HepG2 (cell line): Measurements from ENCODE around the gene GNL2. TPM values are rescaled to one million over a fixed set of nuclear protein-coding genes. Genes with fewer than 3 reads are reported as not detected.
A peak's percentile ranks its signal among the peaks of the same experiment; 100 is the strongest.

Experiments used
- GABPB1 ChIP-seq: IDR thresholded peaks from 2 replicates; pipeline ENCODE4 v1.6.1; 2016; ENCODE audit warnings: mild to moderate bottlenecking, missing genetic modification reagents, moderate library complexity, missing compliant biosample characterization
- GATAD2A ChIP-seq: IDR thresholded peaks from 2 replicates; pipeline ENCODE4 v1.6.1; 2016
- GLI4 ChIP-seq: sonication (generic); formaldehyde crosslinking; IDR thresholded peaks from 2 replicates; pipeline ENCODE4 v1.5.1; 2020; ENCODE audit warnings: missing genetic modification reagents, mild to moderate bottlenecking, moderate library complexity, borderline replicate concordance
- HOXA3 ChIP-seq: sonication (generic); formaldehyde crosslinking; IDR thresholded peaks from 2 replicates; pipeline ENCODE4 v1.5.0; 2020; ENCODE audit warnings: missing genetic modification reagents
- HOXA5 ChIP-seq: sonication (generic); formaldehyde crosslinking; IDR thresholded peaks from 2 replicates; pipeline ENCODE4 v1.4.0; 2020; ENCODE audit warnings: missing genetic modification reagents
- MIER3 ChIP-seq: IDR thresholded peaks from 2 replicates; pipeline ENCODE4 v1.6.1; 2016; ENCODE audit warnings: missing compliant biosample characterization, borderline replicate concordance
- NR2F6 ChIP-seq, 2 experiments: IDR thresholded peaks; 2 replicates each; pipeline ENCODE4 v1.6.1; 2016; ENCODE audit warnings: antibody characterized with exemption in 1 of 2, mild to moderate bottlenecking in 1 of 2
- PHF21A ChIP-seq: sonication (generic); formaldehyde crosslinking; IDR thresholded peaks from 2 replicates; pipeline ENCODE4 v1.5.0; 2020; ENCODE audit warnings: mild to moderate bottlenecking, missing genetic modification reagents
- SALL1 ChIP-seq: sonication (generic); formaldehyde crosslinking; IDR thresholded peaks from 2 replicates; pipeline ENCODE4 v1.8.0; 2022; ENCODE audit warnings: mild to moderate bottlenecking, missing genetic modification reagents
- SIX1 ChIP-seq: sonication (generic); formaldehyde crosslinking; IDR thresholded peaks from 2 replicates; pipeline ENCODE4 v1.4.0; 2020; ENCODE audit warnings: missing genetic modification reagents, borderline replicate concordance
- SIX4 ChIP-seq: sonication (generic); formaldehyde crosslinking; IDR thresholded peaks from 2 replicates; pipeline ENCODE4 v1.4.0; 2020; ENCODE audit warnings: missing genetic modification reagents
- SP2 ChIP-seq: sonication (generic); formaldehyde crosslinking; IDR thresholded peaks from 2 replicates; pipeline ENCODE4 v1.5.1; 2020; ENCODE audit warnings: mild to moderate bottlenecking, missing genetic modification reagents
- YY1 ChIP-seq: IDR thresholded peaks from 2 replicates; pipeline ENCODE4 v1.6.1; 2011; ENCODE audit warnings: low read length, low read depth, moderate library complexity, mild to moderate bottlenecking; ENCODE audit not compliant: insufficient read depth, insufficient replicate concordance
- ZBTB20 ChIP-seq: sonication (generic); formaldehyde crosslinking; IDR thresholded peaks from 2 replicates; pipeline ENCODE4 v1.8.1; 2023; ENCODE audit warnings: missing genetic modification reagents, low read depth, mild to moderate bottlenecking, borderline replicate concordance
- ZBTB8A ChIP-seq: sonication (generic); formaldehyde crosslinking; IDR thresholded peaks from 2 replicates; pipeline ENCODE4 v1.4.0; 2020; ENCODE audit warnings: mild to moderate bottlenecking, low read depth, missing genetic modification reagents, borderline replicate concordance
- ZNF205 ChIP-seq: IDR thresholded peaks from 2 replicates; pipeline ENCODE4 v1.6.1; 2018; ENCODE audit warnings: missing biosample characterization, missing genetic modification reagents
- ZNF430 ChIP-seq: sonication (generic); formaldehyde crosslinking; IDR thresholded peaks from 2 replicates; pipeline ENCODE4 v1.9.0; 2021; ENCODE audit warnings: mild to moderate bottlenecking, missing genetic modification reagents
- ZNF546 ChIP-seq: sonication (generic); formaldehyde crosslinking; conservative IDR thresholded peaks from 2 replicates; pipeline ENCODE4 v1.8.1; 2023; ENCODE audit warnings: mild to moderate bottlenecking, missing genetic modification reagents
- ZNF746 ChIP-seq: sonication (generic); formaldehyde crosslinking; IDR thresholded peaks from 2 replicates; pipeline ENCODE4 v1.8.0; 2022; ENCODE audit warnings: mild to moderate bottlenecking, missing genetic modification reagents
- ZNF776 ChIP-seq: sonication (generic); formaldehyde crosslinking; IDR thresholded peaks from 2 replicates; pipeline ENCODE4 v1.4.0; 2020; ENCODE audit warnings: mild to moderate bottlenecking, missing genetic modification reagents
- ZSCAN21 ChIP-seq: sonication (generic); formaldehyde crosslinking; IDR thresholded peaks from 2 replicates; pipeline ENCODE4 v1.8.0; 2022; ENCODE audit warnings: mild to moderate bottlenecking, missing genetic modification reagents, moderate library complexity, borderline replicate concordance
- ZSCAN29 ChIP-seq: sonication (generic); formaldehyde crosslinking; conservative IDR thresholded peaks from 2 replicates; pipeline ENCODE4 v1.4.0; 2020; ENCODE audit warnings: mild to moderate bottlenecking, missing genetic modification reagents
- polyA plus RNA-seq, 8 experiments: library from polyadenylated mRNA; depleted of rRNA in 3 of 8; stranded (reverse) in 7 of 8; unstranded in 1 of 8; fragments of >200 nt; fragmentation: Illumina TruSeq in 4 of 8; extraction: Trizol in 4 of 8; gene quantifications; 2 replicates each; pipeline versions ENCODE4 v1.2.1 to v1.2.3, GENCODE V29; 2011 to 2016; ENCODE audit warnings: low read depth in 4 of 8, missing spikeins in 1 of 8, mixed read lengths in 1 of 8; ENCODE audit not compliant: insufficient read depth in 1 of 8
- total RNA-seq, 5 experiments: library from RNA; depleted of rRNA; stranded (reverse); fragments of >200 nt; fragmentation: Illumina TruSeq; extraction: Trizol; gene quantifications; 2 replicates each; pipeline ENCODE4 v1.2.3, GENCODE V29; 2016; ENCODE audit warnings: low read depth in 1 of 5
- TF ChIP-seq, protein P1 (sequence below): sonication (generic); formaldehyde crosslinking; IDR thresholded peaks from 2 replicates; pipeline ENCODE4 v1.5.0; 2020; ENCODE audit warnings: missing genetic modification reagents
- TF ChIP-seq, protein P2 (sequence below): IDR thresholded peaks from 2 replicates; pipeline ENCODE4 v1.6.1; 2018; ENCODE audit warnings: missing genetic modification reagents, mild to moderate bottlenecking, missing compliant biosample characterization
- TF ChIP-seq, protein P3 (sequence below): sonication (generic); formaldehyde crosslinking; IDR thresholded peaks from 2 replicates; pipeline ENCODE4 v1.8.0; 2022; ENCODE audit warnings: missing genetic modification reagents, mild to moderate bottlenecking, inconsistent platforms, borderline replicate concordance
- TF ChIP-seq, protein P4 (sequence below): sonication (generic); formaldehyde crosslinking; IDR thresholded peaks from 2 replicates; pipeline ENCODE4 v1.4.0; 2020; ENCODE audit warnings: mild to moderate bottlenecking, missing genetic modification reagents

Gene GNL2
- total and polyA plus RNA-seq, 2 of the 13 experiments (the other 11 are each of a cell fraction or from before 2014, with no cell fraction given) = 32.1 to 72.1 TPM

DNA sequence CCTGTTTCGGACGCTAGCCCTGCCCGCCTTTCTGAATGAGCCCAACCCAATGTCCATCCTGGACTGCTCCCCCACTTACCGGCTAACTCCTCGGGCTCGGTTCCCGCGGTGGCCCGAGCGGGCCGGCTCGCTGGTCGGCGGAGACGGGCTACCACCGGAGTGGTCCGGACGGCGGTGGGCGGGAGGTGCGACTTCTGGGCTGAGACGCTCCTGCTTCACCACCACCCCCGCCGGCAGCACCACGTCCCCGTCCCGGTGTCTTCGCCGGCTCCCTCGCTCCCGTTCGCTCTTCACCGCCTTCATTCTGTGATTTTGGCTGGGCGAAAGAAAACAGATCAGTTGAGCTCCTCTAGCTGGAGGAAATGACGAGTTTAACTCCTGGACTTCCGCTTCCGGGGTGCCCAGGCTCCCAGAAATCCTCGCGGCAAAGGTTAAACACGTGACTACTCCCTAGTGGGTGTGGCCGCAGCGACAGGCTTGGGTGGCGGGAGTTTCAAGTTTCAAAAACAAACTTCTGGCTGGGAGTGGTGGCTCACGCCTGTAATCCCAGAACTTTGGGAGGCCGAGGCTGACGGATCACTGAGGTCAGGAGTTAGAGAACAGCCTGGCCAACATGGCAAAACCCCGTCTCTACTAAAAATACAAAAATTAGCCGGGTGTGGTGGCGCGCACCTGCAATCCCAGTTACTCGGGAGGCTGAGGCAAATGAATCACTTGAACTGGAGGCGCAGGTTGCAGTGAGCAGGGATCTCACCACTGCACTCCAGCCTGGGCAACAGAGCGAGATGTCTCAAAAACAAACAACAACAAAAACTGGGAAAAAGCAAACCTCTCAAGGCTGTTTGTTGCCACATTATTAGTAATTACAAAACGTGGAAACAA is 41.6 kb downstream of the GNL2 start, which contains the start of gene SNIP1 (continued):
- TF ChIP-seq MIER3 (CRISPR knock-in tag) (peak; percentile 77; the same call in 1 of the 2 replicates), SALL1 (peak; percentile 59; the same call in 1 of the 2 replicates), PHF21A (CRISPR knock-in tag) (peak; percentile 54; the same call in 1 of the 2 replicates), ZBTB8A (CRISPR knock-in tag) (0 out of 2 replicates have a peak, but pooled peaks have one; percentile 13), GATAD2A (CRISPR knock-in tag) (no peak), ZNF776 (CRISPR knock-in tag) (peak; percentile 73; the same call in 1 of the 2 replicates), YY1 (peak; percentile 44), ZBTB20 (CRISPR knock-in tag) (peak; percentile 59; the same call in 1 of the 2 replicates), HOXA3 (CRISPR knock-in tag) (peak; percentile 81), ZNF205 (CRISPR knock-in tag) (peak; percentile 14; the same call in 1 of the 2 replicates), SIX1 (CRISPR knock-in tag) (peak; percentile 71; the same call in 1 of the 2 replicates), SIX4 (CRISPR knock-in tag) (peak; percentile 76), ZNF746 (CRISPR knock-in tag) (0 out of 2 replicates have a peak, but pooled peaks have one; percentile 32), HOXA5 (CRISPR knock-in tag) (0 out of 2 replicates have a peak, but pooled peaks have one; percentile 25), GABPB1 (peak; percentile 99), GLI4 (CRISPR knock-in tag) (no peak), NR2F6 (IDR thresholded peaks at IDR 0.05) (no peak), NR2F6 (CRISPR knock-in tag; IDR thresholded peaks at IDR 0.05) (peak; percentile 31; the same call in 1 of the 2 replicates), ZSCAN29 (CRISPR knock-in tag) (no peak), SP2 (peak; percentile 54; the same call in 1 of the 2 replicates), ZNF546 (CRISPR knock-in tag) (no peak), ZNF430 (CRISPR knock-in tag) (0 out of 2 replicates have a peak, but pooled peaks have one; percentile 18), ZSCAN21 (CRISPR knock-in tag) (peak; percentile 50; the same call in 1 of the 2 replicates)
- TF ChIP-seq, protein P1, sequence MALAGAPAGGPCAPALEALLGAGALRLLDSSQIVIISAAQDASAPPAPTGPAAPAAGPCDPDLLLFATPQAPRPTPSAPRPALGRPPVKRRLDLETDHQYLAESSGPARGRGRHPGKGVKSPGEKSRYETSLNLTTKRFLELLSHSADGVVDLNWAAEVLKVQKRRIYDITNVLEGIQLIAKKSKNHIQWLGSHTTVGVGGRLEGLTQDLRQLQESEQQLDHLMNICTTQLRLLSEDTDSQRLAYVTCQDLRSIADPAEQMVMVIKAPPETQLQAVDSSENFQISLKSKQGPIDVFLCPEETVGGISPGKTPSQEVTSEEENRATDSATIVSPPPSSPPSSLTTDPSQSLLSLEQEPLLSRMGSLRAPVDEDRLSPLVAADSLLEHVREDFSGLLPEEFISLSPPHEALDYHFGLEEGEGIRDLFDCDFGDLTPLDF (CRISPR knock-in tag) = peak; percentile 94
- TF ChIP-seq, protein P2, sequence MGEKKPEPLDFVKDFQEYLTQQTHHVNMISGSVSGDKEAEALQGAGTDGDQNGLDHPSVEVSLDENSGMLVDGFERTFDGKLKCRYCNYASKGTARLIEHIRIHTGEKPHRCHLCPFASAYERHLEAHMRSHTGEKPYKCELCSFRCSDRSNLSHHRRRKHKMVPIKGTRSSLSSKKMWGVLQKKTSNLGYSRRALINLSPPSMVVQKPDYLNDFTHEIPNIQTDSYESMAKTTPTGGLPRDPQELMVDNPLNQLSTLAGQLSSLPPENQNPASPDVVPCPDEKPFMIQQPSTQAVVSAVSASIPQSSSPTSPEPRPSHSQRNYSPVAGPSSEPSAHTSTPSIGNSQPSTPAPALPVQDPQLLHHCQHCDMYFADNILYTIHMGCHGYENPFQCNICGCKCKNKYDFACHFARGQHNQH = peak; percentile 54; the same call in 1 of the 2 replicates
- TF ChIP-seq, protein P3, sequence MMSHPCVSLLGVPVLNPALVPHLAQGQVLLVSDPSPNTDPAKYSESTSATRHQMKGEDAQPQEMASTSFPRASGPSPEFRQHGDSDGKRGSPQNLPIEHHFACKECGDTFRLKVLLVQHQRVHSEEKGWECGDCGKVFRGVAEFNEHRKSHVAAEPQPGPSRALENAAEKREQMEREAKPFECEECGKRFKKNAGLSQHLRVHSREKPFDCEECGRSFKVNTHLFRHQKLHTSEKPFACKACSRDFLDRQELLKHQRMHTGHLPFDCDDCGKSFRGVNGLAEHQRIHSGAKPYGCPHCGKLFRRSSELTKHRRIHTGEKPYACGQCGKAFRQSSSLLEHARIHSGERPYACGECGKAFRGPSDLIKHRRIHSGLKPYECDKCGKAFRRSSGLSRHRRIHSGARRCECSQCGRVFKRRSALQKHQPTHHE = 0 out of 2 replicates have a peak, but pooled peaks have one; percentile 40
- TF ChIP-seq, protein P4, sequence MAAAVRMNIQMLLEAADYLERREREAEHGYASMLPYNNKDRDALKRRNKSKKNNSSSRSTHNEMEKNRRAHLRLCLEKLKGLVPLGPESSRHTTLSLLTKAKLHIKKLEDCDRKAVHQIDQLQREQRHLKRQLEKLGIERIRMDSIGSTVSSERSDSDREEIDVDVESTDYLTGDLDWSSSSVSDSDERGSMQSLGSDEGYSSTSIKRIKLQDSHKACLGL (CRISPR knock-in tag) = peak; percentile 66; the same call in 1 of the 2 replicates
